NCI-H2029 (cell line): ENCODE results near the gene OSBPL10.
"Not testable (repeated sequence)": the region's sequence is repeated elsewhere in the genome, so short reads cannot be mapped to it uniquely, and the experiment has no call there.

Experiments
- DNase-seq: peaks from one replicate; lab custom pipeline; 2025; lab: John Stamatoyannopoulos, UW

Gene OSBPL10

GRCh38 chr3:31813686-31814085, 167.4 kb downstream of the OSBPL10 start:
- no peak for DNase-seq

GRCh38 chr3:31813197-31813596, 167.9 kb downstream of the OSBPL10 start:
- no peak for DNase-seq

- no peak for DNase-seq
Observed at GRCh38 chr3:31810991-31811433, 170.1 kb downstream of the OSBPL10 start.

GRCh38 chr3:31808143-31808720, 172.8 kb downstream of the OSBPL10 start:
- no peak for DNase-seq

- DNase-seq, result no peak
Observed at GRCh38 chr3:31804251-31805051, 176.6 kb downstream of the OSBPL10 start.

- DNase-seq, result no peak
Observed at GRCh38 chr3:31802981-31803740, 177.9 kb downstream of the OSBPL10 start.

GRCh38 chr3:31800436-31800835, 180.6 kb downstream of the OSBPL10 start:
- no peak for DNase-seq

GRCh38 chr3:31798840-31799239, 182.2 kb downstream of the OSBPL10 start:
- no peak for DNase-seq

- DNase-seq, result no peak
Observed at GRCh38 chr3:31793821-31794220, 187.2 kb downstream of the OSBPL10 start.

- DNase-seq, result no peak
Observed at GRCh38 chr3:31791090-31791430, 190.0 kb downstream of the OSBPL10 start.

GRCh38 chr3:31790193-31791089, 190.6 kb downstream of the OSBPL10 start:
- DNase-seq, result no peak

GRCh38 chr3:31789429-31789828, 191.6 kb downstream of the OSBPL10 start:
- DNase-seq, result no peak

GRCh38 chr3:31785734-31786133, 195.3 kb downstream of the OSBPL10 start:
- DNase-seq, result no peak

- no peak for DNase-seq
Observed at GRCh38 chr3:31785286-31785685, 195.8 kb downstream of the OSBPL10 start.

- DNase-seq, result not testable (repeated sequence)
Observed at GRCh38 chr3:31783851-31784250, 197.2 kb downstream of the OSBPL10 start.

GRCh38 chr3:31782306-31782705, 198.8 kb downstream of the OSBPL10 start:
- DNase-seq, result not testable (repeated sequence)

GRCh38 chr3:31779514-31779913, 201.5 kb downstream of the OSBPL10 start:
- DNase-seq, result no peak

- DNase-seq, result no peak
Observed at GRCh38 chr3:31777887-31778286, 203.2 kb downstream of the OSBPL10 start.

GRCh38 chr3:31777092-31777491, 204.0 kb downstream of the OSBPL10 start:
- no peak for DNase-seq

- no peak for DNase-seq
Observed at GRCh38 chr3:31776016-31776415, 205.0 kb downstream of the OSBPL10 start.

GRCh38 chr3:31775383-31775782, 205.7 kb downstream of the OSBPL10 start:
- no peak for DNase-seq
